GM12878 (cell line): Measurements from ENCODE around the gene SLX4IP. TPM values are rescaled to one million over a fixed set of nuclear protein-coding genes. Genes with fewer than 3 reads are reported as not detected.

Experiments used
- ATAC-seq: fragments of 200-7000 bp; cut with Tn5 transposase; 3 replicates; pipeline ENCODE4 v1.9.1; 2020; ENCODE audit warnings: mild to moderate bottlenecking, moderate library complexity
- BruUV-seq: library from RNA; stranded (reverse); fragments of 400-500 nt; replicated peaks from 2 replicates; lab custom pipeline; 2021; lab: Mats Ljungman, UMichigan
- CTCF ChIA-PET: fragments of 300-600 bp; sonication (Branson Sonifier 250); formaldehyde crosslinking; extraction: SDS; loops from one replicate; lab custom pipeline; 2021; ENCODE audit warnings: inconsistent platforms; lab: Yijun Ruan, JAX
- POLR2A ChIA-PET: fragments of 350-600 bp; formaldehyde crosslinking; extraction: SDS; loops from one replicate; lab custom pipeline; 2021; ENCODE audit warnings: inconsistent platforms; lab: Charles Lee
- RAD21 ChIA-PET: fragments of 300-600 bp; sonication (Branson Sonifier 250); formaldehyde crosslinking; loops from one replicate; lab custom pipeline; 2023; ENCODE audit warnings: antibody characterized with exemption; ENCODE audit not compliant: unreplicated experiment; lab: Charles Lee
- SMC1A ChIA-PET: fragments of 300-600 bp; sonication (Branson Sonifier 250); formaldehyde crosslinking; loops from one replicate; lab custom pipeline; 2023; ENCODE audit not compliant: unreplicated experiment, uncharacterized antibody; lab: Charles Lee
- DNase-seq: peaks from one replicate; pipeline ENCODE4 v3.0.0-alpha.2; 2011; ENCODE audit warnings: low read depth, low spot score
- FAIRE-seq: peaks from 3 replicates; lab custom pipeline; 2011; peaks lifted over from hg19 to GRCh38; lab: Jason Lieb, UNC
- H2AFZ ChIP-seq: 2 replicates; pipeline ENCODE4 v1.6.0; 2011; ENCODE audit warnings: low read depth, low read length, control low read depth; ENCODE audit not compliant: control insufficient read depth
- H3K27ac ChIP-seq: 2 replicates; pipeline ENCODE4 v1.5.1; 2011; ENCODE audit warnings: control low read depth; ENCODE audit not compliant: control insufficient read depth, insufficient read depth
- H3K27me3 ChIP-seq, 2 experiments: replicated peaks in 1 of 2; 2 replicates each; pipeline versions ENCODE4 v1.6.0 to v1.6.1; 2011; ENCODE audit warnings: low read length in 1 of 2; ENCODE audit not compliant: control insufficient read depth in 2 of 2, insufficient read depth in 2 of 2
- H3K36me3 ChIP-seq, 2 experiments: 2 replicates each; pipeline ENCODE4 v1.5.1; 2011; ENCODE audit warnings: low read length in 1 of 2; ENCODE audit not compliant: control insufficient read depth in 2 of 2, insufficient read depth in 2 of 2
- H3K4me1 ChIP-seq: 2 replicates; pipeline ENCODE4 v1.6.1; 2011; ENCODE audit warnings: mild to moderate bottlenecking, low read length, moderate library complexity, mixed read lengths; ENCODE audit not compliant: control insufficient read depth, insufficient read depth
- H3K4me2 ChIP-seq: 2 replicates; pipeline ENCODE4 v1.6.0; 2011; ENCODE audit warnings: control low read depth; ENCODE audit not compliant: control insufficient read depth, insufficient read depth
- H3K4me3 ChIP-seq: fragments of 200-600 bp; sonication (generic); 2 replicates; pipeline ENCODE4 v1.5.1; 2016
- H3K79me2 ChIP-seq: 2 replicates; pipeline ENCODE4 v1.6.0; 2011; ENCODE audit warnings: low read length; ENCODE audit not compliant: control insufficient read depth, insufficient read depth
- H3K9ac ChIP-seq: 2 replicates; pipeline ENCODE4 v1.8.0; 2011; ENCODE audit warnings: low read length, control low read depth, mixed read lengths; ENCODE audit not compliant: control insufficient read depth, insufficient read depth
- H3K9me3 ChIP-seq: replicated peaks from 3 replicates; pipeline ENCODE4 v1.5.1; 2011; ENCODE audit warnings: mild to moderate bottlenecking, low read length; ENCODE audit not compliant: control insufficient read depth, insufficient read depth
- H4K20me1 ChIP-seq: 2 replicates; pipeline ENCODE4 v1.6.0; 2011; ENCODE audit not compliant: control insufficient read depth, insufficient read depth
- BCL3 ChIP-seq: IDR thresholded peaks from 2 replicates; pipeline ENCODE4 v1.6.1; 2011; ENCODE audit warnings: borderline replicate concordance, low read depth, mild to moderate bottlenecking, moderate library complexity, low read length; ENCODE audit not compliant: insufficient read depth, poor library complexity, severe bottlenecking
- CBFB ChIP-seq: IDR thresholded peaks from 2 replicates; pipeline ENCODE4 v1.6.1; 2016; ENCODE audit warnings: antibody characterized with exemption, low read depth
- CUX1 ChIP-seq: IDR thresholded peaks from 2 replicates; pipeline ENCODE4 v1.6.1; 2012; ENCODE audit warnings: improper control_type of control experiment, low read depth, low read length; ENCODE audit not compliant: insufficient replicate concordance
- GABPA ChIP-seq: IDR thresholded peaks from 2 replicates; pipeline ENCODE4 v1.6.1; 2014; ENCODE audit warnings: antibody characterized with exemption, low read depth, mild to moderate bottlenecking, inconsistent platforms
- IKZF1 ChIP-seq: fragments of 450-650 bp; conservative IDR thresholded peaks from 2 replicates; pipeline ENCODE4 v1.6.1; 2017; ENCODE audit warnings: antibody characterized with exemption, mild to moderate bottlenecking
- NFYB ChIP-seq: IDR thresholded peaks from 2 replicates; pipeline ENCODE4 v1.6.1; 2011; ENCODE audit warnings: low read depth, mild to moderate bottlenecking, low read length, improper control_type of control experiment, moderate library complexity; ENCODE audit not compliant: insufficient read depth
- NR2C2 ChIP-seq: IDR thresholded peaks from 2 replicates; pipeline ENCODE4 v1.6.1; 2011; ENCODE audit warnings: borderline replicate concordance, low read depth; ENCODE audit not compliant: control insufficient read depth, insufficient read length
- NRF1 ChIP-seq: conservative IDR thresholded peaks from 2 replicates; pipeline ENCODE4 v1.6.1; 2011; ENCODE audit warnings: mild to moderate bottlenecking, low read depth, low read length, improper control_type of control experiment
- WGBS: methylation state at CpG from one replicate; pipeline ENCODE4 v1.1.6; 2016; ENCODE audit warnings: low lambda C conversion rate; ENCODE audit not compliant: insufficient replicate concordance, insufficient coverage; ENCODE audit errors: missing lambda C conversion rate; 5-methylcytosine and 5-hydroxymethylcytosine counted together
- in situ Hi-C: fragments of 300-500 bp; cut with MboI; formaldehyde crosslinking; loops from 9 replicates; pipeline ENCODE4 v1.14.3; 2018; ENCODE audit warnings: mixed read lengths
- intact Hi-C: fragments of 100-400 bp; cut with micrococcal nuclease; formaldehyde crosslinking; loops from one replicate; pipeline ENCODE4 v1.14.2; 2022; ENCODE audit not compliant: unreplicated experiment
- polyA plus RNA-seq, 11 experiments: library from polyadenylated mRNA; depleted of rRNA in 4 of 11; unstranded in 6 of 11; stranded (reverse) in 5 of 11; fragments of >200 nt; fragmentation: Nextera tagmentation in 4 of 11; fragmentation: Illumina TruSeq in 1 of 11; extraction: Ambion mirVana in 4 of 11; extraction: Trizol in 1 of 11; gene quantifications; 1 replicate in 1 of 11; 2 replicates in 10 of 11; pipeline versions ENCODE4 v1.2.1 to v1.2.3, GENCODE V29; 2011 to 2016; ENCODE audit warnings: inconsistent platforms in 2 of 11, missing spikeins in 2 of 11, low read depth in 1 of 11
- total RNA-seq, 4 experiments: library from RNA; depleted of rRNA in 3 of 4; stranded (reverse); fragments of >200 nt in 3 of 4; fragmentation: Illumina TruSeq in 1 of 4; extraction: Trizol in 1 of 4; gene quantifications; 2 replicates each; pipeline versions ENCODE4 v1.2.1 to v1.2.3, GENCODE V29; 2013 to 2021

The SLX4IP gene
- total and polyA plus RNA-seq, 10 of the 15 experiments (the other 5 are each of a cell fraction or from before 2014, with no cell fraction given) = 2.2 to 11.0 (median 6.3) TPM

GRCh38 chr20:10661261-10661660 lies 226.2 kb downstream of the SLX4IP start (continued):
- TF ChIP-seq CUX1 = no peak
- TF ChIP-seq CBFB = no peak
- TF ChIP-seq GABPA = no peak
- no peak for TF ChIP-seq NFYB
- no peak for TF ChIP-seq IKZF1
- no peak for TF ChIP-seq NRF1
- no peak for TF ChIP-seq NR2C2

GRCh38 chr20:10662151-10662550 lies 227.0 kb downstream of the SLX4IP start:
- 33% methylated on average over 5 of the region's 5 CpGs for WGBS
- in situ Hi-C loops = no loop called here
- Histone ChIP-seq H3K27ac (no peak overlapping the region), H3K27me3 (no peaks in the 10 kb centered on the region), H3K79me2 (no peaks in the 10 kb centered on the region), H3K4me1 (0 out of 2 replicates have a peak, but pooled peaks cover 3% of the 10 kb centered on the region), H3K9ac (no peak overlapping the region), H3K9me3 (no peaks in the 10 kb centered on the region), H3K4me2 (no peak overlapping the region), H3K36me3 (peaks cover 0 to 2% of the 10 kb centered on the region in 2 experiments; a peak in 3 of 4 replicates), H4K20me1 (peaks cover 2% of the 10 kb centered on the region), H2AFZ (no peak overlapping the region), H3K4me3 (no peak overlapping the region)
- CTCF ChIA-PET = no interaction called here
- no peak for ATAC-seq
- intact Hi-C loops = no loop called here
- no peak for FAIRE-seq
- no TSS peak for BruUV-seq
- SMC1A ChIA-PET = interaction anchor here (1.2 to 1.6 kb wide), 2 partner anchors 9 to 13 kb away, joined by 3 to 4 read pairs; no protein-coding TSS in a partner anchor
- POLR2A ChIA-PET = no interaction called here
- DNase-seq = no peak
- TF ChIP-seq BCL3 = no peak
- RAD21 ChIA-PET = interaction anchor here (1.5 kb wide), 1 partner anchor 9 kb away, joined by 4 read pairs; no protein-coding TSS in a partner anchor
